ENCODE measurements around the gene SYCN. TPM values are rescaled to one million over a fixed set of nuclear protein-coding genes. Genes with fewer than 3 reads are reported as not detected.

SYCN gene
- total and polyA plus RNA-seq, 2 experiments from 2014 or later: not detected

DNA sequence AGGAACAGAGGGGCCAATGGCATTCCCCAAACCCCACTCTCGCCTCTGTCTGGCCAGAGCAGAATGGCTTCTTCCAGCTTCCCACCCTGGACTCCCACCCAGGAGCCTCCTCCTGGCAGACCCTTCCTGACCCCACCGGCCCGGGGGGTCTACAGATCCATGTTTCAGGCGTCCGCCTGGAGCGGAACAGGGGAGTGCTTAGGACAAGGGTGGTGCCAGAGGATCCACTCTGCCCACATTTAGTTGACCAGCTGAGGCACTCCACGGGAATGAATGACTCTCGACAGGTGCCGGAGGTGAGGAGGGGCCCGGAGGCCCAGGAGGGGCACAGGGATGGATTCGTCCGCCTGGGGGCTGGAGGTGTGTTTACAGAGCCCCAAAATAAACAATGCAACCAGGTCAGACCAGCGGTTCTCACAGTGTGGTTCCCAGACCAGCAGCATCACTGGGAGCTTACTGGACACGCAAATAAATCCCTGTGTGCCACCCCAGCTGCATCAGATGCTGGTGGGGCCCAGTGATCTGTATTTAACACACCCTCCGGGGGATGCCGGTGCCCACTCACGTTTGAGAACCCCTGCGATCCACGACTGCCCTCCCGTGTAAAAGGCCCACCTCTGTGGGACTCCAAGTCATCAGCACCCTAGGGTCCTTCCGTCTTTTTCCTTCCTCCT lies 22.4 kb downstream of the SYCN start:
- no peaks in the 10 kb centered on the region for H3K4me1 ChIP-seq (ENCODE audit: low read depth)
- no peak overlapping the region for H3K4me3 ChIP-seq
- peaks cover 2% of the 10 kb centered on the region for H3K36me3 ChIP-seq
- no peaks in the 10 kb centered on the region for H3K9me3 ChIP-seq (ENCODE audit: low read depth)
- TF ChIP-seq, protein P1, sequence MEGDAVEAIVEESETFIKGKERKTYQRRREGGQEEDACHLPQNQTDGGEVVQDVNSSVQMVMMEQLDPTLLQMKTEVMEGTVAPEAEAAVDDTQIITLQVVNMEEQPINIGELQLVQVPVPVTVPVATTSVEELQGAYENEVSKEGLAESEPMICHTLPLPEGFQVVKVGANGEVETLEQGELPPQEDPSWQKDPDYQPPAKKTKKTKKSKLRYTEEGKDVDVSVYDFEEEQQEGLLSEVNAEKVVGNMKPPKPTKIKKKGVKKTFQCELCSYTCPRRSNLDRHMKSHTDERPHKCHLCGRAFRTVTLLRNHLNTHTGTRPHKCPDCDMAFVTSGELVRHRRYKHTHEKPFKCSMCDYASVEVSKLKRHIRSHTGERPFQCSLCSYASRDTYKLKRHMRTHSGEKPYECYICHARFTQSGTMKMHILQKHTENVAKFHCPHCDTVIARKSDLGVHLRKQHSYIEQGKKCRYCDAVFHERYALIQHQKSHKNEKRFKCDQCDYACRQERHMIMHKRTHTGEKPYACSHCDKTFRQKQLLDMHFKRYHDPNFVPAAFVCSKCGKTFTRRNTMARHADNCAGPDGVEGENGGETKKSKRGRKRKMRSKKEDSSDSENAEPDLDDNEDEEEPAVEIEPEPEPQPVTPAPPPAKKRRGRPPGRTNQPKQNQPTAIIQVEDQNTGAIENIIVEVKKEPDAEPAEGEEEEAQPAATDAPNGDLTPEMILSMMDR (IDR thresholded peaks at IDR 0.05; ENCODE audit: low read depth, low read length): no peak
- H3K27ac ChIP-seq: peak overlapping the region; percentile 16
- DNase-seq (ENCODE audit: low read depth in 1 of 2, low spot score in 1 of 2): no peak
- no peaks in the 10 kb centered on the region for H3K27me3 ChIP-seq

DNA sequence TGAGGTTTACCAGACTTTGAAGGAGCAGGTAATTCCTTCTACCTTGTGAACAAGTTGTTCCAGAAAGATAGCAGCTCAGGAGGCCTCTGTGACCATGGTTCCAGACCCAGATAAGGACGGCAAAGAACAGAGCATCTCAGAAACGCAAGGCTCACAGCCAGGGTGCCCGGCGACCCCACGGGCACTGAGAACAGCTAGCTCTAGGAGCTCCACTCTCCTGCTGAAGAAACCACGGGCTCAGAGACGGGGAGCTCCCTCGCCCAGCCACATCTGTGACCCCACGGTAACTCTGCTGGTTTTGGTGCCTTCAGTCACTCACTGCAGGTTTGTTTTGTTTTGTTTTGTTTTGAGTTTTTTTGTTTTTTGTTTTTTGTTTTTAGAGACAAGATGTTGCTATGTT lies 23.3 kb downstream of the SYCN start:
- Histone ChIP-seq H3K9me3 (ENCODE audit: low read depth) (no peaks in the 10 kb centered on the region), H3K27ac (no peak overlapping the region), H3K36me3 (peaks cover 2% of the 10 kb centered on the region)

DNA sequence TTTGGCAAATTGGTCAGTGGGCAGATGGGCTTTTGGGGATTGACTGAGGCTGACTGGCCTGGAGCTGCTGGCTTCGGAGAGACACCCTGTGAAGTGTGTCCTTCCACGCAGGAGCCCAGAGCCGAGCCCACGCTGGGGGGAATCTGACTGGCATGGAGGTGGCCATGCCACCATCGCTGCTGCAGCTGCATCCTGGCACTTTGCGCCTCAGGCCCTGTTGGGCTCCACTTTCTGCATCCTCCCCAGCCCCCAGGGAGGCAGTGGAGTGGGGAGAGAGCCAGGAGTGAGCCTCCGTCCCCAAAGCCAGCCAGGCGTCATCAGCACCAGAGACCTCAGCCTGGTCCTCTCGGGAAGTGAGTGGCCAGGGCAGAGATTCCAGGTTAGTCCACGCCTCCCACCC lies 24.3 kb downstream of the SYCN start:
- H3K36me3 ChIP-seq: peaks cover 2% of the 10 kb centered on the region
- no peaks in the 10 kb centered on the region for H3K9me3 ChIP-seq (ENCODE audit: low read depth)
- peaks cover 13% of the 10 kb centered on the region for H3K4me1 ChIP-seq (ENCODE audit: low read depth)
- H3K4me3 ChIP-seq: no peak overlapping the region
- TF ChIP-seq, protein P1 (IDR thresholded peaks at IDR 0.05; ENCODE audit: low read depth, low read length): no peak
- DNase-seq (ENCODE audit: low read depth in 1 of 2, low spot score in 1 of 2): no peak
- no peaks in the 10 kb centered on the region for H3K27me3 ChIP-seq
- H3K27ac ChIP-seq: no peak overlapping the region

More for the DNA sequence above, 23.3 kb downstream of the SYCN start:
- no peaks in the 10 kb centered on the region for H3K27me3 ChIP-seq
- no peak overlapping the region for H3K4me3 ChIP-seq
- no peak for DNase-seq (ENCODE audit: low read depth in 1 of 2, low spot score in 1 of 2)
- peaks cover 5% of the 10 kb centered on the region for H3K4me1 ChIP-seq (ENCODE audit: low read depth)
- TF ChIP-seq, protein P1 (IDR thresholded peaks at IDR 0.05; ENCODE audit: low read depth, low read length): no peak

DNA sequence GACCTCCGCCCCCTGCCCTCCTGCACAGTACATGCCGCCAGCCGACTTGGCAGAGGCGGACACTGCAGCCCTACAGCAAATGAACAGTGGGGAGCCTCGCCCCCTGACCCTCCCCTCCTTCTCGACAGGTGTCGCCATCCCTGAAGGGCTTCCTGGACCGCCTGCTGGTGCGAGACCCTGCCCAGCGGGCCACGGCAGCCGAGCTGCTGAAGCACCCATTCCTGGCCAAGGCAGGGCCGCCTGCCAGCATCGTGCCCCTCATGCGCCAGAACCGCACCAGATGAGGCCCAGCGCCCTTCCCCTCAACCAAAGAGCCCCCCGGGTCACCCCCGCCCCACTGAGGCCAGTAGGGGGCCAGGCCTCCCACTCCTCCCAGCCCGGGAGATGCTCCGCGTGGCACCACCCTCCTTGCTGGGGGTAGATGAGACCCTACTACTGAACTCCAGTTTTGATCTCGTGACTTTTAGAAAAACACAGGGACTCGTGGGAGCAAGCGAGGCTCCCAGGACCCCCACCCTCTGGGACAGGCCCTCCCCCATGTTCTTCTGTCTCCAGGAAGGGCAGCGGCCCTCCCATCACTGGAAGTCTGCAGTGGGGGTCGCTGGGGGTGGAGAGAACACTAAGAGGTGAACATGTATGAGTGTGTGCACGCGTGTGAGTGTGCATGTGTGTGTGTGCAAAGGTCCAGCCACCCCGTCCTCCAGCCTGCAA lies 25.6 kb downstream of the SYCN start:
- no peak overlapping the region for H3K4me3 ChIP-seq
- H3K36me3 ChIP-seq: peaks cover 2% of the 10 kb centered on the region
- no peaks in the 10 kb centered on the region for H3K9me3 ChIP-seq (ENCODE audit: low read depth)
- H3K27me3 ChIP-seq: no peaks in the 10 kb centered on the region
- TF ChIP-seq, protein P1 (IDR thresholded peaks at IDR 0.05; ENCODE audit: low read depth, low read length): no peak
- no peak for DNase-seq (ENCODE audit: low read depth in 1 of 2, low spot score in 1 of 2)
- H3K27ac ChIP-seq: no peak overlapping the region
- H3K4me1 ChIP-seq (ENCODE audit: low read depth): peaks cover 13% of the 10 kb centered on the region

DNA sequence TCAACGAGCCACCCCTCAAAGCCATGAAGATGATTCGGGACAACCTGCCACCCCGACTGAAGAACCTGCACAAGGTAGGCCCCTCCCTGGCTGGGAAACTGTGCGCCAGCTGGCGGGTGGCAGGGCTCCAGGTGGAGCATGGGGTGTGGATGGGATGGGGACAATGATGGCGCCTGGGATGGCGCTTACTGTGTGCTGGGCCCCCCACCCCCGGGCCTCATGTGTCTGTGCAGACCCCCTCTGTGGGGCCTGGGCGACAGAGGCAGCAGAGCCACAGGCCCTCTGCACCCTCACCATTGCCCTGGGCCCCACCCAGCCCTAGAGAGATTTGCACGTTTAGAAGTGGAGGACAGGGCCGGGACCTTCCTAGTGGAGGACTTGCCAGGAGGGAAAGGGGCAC lies 26.3 kb downstream of the SYCN start:
- Histone ChIP-seq H3K4me3 (no peak overlapping the region), H3K27me3 (no peaks in the 10 kb centered on the region), H3K27ac (no peak overlapping the region), H3K4me1 (ENCODE audit: low read depth) (peaks cover 13% of the 10 kb centered on the region), H3K36me3 (peaks cover 2% of the 10 kb centered on the region), H3K9me3 (ENCODE audit: low read depth) (no peaks in the 10 kb centered on the region)
- TF ChIP-seq, protein P1 (IDR thresholded peaks at IDR 0.05; ENCODE audit: low read depth, low read length): no peak
- DNase-seq (ENCODE audit: low read depth in 1 of 2, low spot score in 1 of 2): no peak
